ENCODE results near the gene COMMD2. TPM values are rescaled to one million over a fixed set of nuclear protein-coding genes. Genes with fewer than 3 reads are reported as not detected.

The COMMD2 gene
- total RNA-seq, 4 donors from 2014 or later, result 16.6 to 28.3 (median 20.9) TPM

DNA sequence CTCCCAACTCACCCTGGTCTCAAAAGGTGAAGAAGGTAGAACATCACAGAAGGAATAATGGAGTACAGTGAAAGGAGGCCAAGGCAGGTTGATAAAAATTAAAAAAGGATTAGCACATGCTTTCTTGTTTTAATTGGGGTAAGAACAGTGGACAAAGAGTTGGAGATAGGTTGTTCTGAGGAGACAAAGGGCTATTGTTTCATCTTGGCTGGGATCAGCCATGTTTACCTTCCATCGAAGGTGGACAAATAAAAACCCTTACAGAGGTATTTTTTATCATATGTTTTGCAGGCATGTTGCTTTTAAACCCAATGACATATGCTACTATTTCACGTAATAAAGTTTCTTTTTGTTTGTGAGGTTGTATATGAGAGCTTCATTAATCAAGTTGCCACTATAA lies 12.9 kb downstream of the COMMD2 start:
- intact Hi-C loops (cut with DNase I), result no loop called here
- Histone ChIP-seq H3K27ac (replicated peaks in 1 of 4) (no peak overlapping the region), H3K36me3 (peaks cover 3 to 70% (median 48%) of the 10 kb centered on the region in 4 donors), H3K27me3 (no peaks in the 10 kb centered on the region), H3K9me3 (no peaks in the 10 kb centered on the region), H3K4me3 (no peak overlapping the region), H3K4me1 (no peaks in the 10 kb centered on the region)
- TF ChIP-seq, protein P1, sequence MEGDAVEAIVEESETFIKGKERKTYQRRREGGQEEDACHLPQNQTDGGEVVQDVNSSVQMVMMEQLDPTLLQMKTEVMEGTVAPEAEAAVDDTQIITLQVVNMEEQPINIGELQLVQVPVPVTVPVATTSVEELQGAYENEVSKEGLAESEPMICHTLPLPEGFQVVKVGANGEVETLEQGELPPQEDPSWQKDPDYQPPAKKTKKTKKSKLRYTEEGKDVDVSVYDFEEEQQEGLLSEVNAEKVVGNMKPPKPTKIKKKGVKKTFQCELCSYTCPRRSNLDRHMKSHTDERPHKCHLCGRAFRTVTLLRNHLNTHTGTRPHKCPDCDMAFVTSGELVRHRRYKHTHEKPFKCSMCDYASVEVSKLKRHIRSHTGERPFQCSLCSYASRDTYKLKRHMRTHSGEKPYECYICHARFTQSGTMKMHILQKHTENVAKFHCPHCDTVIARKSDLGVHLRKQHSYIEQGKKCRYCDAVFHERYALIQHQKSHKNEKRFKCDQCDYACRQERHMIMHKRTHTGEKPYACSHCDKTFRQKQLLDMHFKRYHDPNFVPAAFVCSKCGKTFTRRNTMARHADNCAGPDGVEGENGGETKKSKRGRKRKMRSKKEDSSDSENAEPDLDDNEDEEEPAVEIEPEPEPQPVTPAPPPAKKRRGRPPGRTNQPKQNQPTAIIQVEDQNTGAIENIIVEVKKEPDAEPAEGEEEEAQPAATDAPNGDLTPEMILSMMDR (IDR thresholded peaks at IDR 0.05), result no peak
- TF ChIP-seq EP300 (IDR thresholded peaks at IDR 0.05), result no peak
- TF ChIP-seq POLR2A (IDR thresholded peaks at IDR 0.05; ENCODE audit: low read depth), result no peak
- TF ChIP-seq POLR2AphosphoS5 (IDR thresholded peaks at IDR 0.05), result no peak
- WGBS, result 93% methylated on average over 2 of the region's 2 CpGs
- no peak for DNase-seq (ENCODE audit: extremely low spot score)

DNA sequence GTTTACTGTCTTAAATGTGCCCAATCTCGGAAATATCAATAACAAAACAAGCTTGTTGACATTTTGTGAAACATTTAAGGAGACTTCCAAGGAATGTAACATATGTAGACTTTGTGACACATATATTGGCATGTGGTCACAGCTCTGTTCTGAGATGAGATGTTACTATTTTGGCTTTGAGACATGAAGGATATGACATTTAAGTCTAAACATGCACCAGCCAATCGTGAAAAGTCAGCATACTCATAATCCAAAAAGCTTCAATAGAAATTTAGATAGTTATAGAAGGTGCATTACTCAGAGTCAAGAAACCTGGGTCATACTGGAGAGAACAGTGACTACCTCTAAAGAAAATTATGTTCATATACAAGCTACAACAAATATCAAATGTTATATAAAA lies 13.4 kb downstream of the COMMD2 start:
- Histone ChIP-seq H3K27ac (replicated peaks in 1 of 4) (no peak overlapping the region), H3K36me3 (peaks cover 3 to 67% (median 45%) of the 10 kb centered on the region in 4 donors), H3K4me3 (no peak overlapping the region), H3K4me1 (no peaks in the 10 kb centered on the region), H3K27me3 (no peaks in the 10 kb centered on the region), H3K9me3 (no peaks in the 10 kb centered on the region)
- no peak for DNase-seq (ENCODE audit: extremely low spot score)
- intact Hi-C loops (cut with DNase I), result no loop called here
- 75% methylated on average over 2 of the region's 2 CpGs for WGBS
- TF ChIP-seq POLR2AphosphoS5 (IDR thresholded peaks at IDR 0.05) (no peak), EP300 (IDR thresholded peaks at IDR 0.05) (no peak), POLR2A (IDR thresholded peaks at IDR 0.05; ENCODE audit: low read depth) (no peak)
- TF ChIP-seq, protein P1 (IDR thresholded peaks at IDR 0.05), result no peak

DNA sequence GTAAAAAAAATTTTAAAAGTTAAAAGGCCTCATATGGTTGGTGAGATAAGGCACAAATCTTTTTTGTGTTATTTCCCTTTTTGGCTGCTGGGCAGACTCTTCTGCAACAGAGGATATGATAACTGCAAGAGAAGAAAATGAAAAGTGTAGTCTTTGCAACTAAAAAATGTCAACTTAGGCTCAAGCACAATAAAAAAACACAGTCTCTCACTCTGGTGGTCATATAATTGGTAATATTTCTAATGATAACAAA lies 15.4 kb downstream of the COMMD2 start:
- intact Hi-C loops (cut with DNase I), result no loop called here
- DNase-seq (ENCODE audit: extremely low spot score), result no peak
- no peak for TF ChIP-seq EP300 (IDR thresholded peaks at IDR 0.05)
- TF ChIP-seq POLR2A (IDR thresholded peaks at IDR 0.05; ENCODE audit: low read depth), result no peak
- TF ChIP-seq, protein P1 (IDR thresholded peaks at IDR 0.05), result no peak
- no peak for TF ChIP-seq POLR2AphosphoS5 (IDR thresholded peaks at IDR 0.05)
- peaks cover 3 to 49% (median 33%) of the 10 kb centered on the region in 4 donors for H3K36me3 ChIP-seq
- no peaks in the 10 kb centered on the region for H3K9me3 ChIP-seq
- no peak overlapping the region for H3K27ac ChIP-seq (replicated peaks in 1 of 4)
- H3K27me3 ChIP-seq, result no peaks in the 10 kb centered on the region
- H3K4me3 ChIP-seq, result no peak overlapping the region
- no peaks in the 10 kb centered on the region for H3K4me1 ChIP-seq

DNA sequence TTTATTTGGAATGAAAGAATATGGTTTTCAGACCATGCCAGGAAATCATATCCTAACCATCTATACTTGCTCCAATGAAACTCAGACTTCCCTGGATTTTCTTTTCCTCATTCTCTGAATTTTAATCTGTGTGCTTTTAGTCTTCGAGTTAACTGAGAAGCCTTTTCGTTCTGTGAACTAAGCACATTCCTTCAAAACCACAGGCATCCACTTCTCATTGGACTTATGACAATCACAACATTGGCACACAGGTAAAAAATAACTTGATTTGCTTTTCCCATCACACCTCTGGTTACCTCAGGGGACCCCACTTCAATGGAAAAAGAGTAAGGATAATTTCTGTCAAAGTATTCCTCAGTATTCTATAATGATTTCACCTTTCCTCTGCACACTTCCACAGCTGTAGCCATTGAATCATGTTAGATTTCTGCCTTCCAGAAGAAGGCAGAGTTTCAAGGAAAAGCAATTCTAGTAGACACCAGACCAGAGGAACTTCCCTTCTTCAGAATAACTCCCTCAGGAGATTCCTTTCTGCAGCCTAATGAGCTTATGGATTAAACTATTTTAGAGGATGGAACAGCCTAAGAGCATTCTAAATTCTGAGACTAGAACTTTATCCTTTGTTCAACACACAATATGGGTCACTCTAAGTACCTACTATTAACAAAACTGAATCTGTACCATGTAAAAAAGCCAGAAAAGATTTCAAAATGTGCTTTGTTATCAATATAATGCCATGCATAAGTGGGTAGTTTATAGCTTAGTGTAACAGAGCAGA lies 15.9 kb downstream of the COMMD2 start:
- no peak for DNase-seq (ENCODE audit: extremely low spot score)
- TF ChIP-seq EP300 (IDR thresholded peaks at IDR 0.05) (no peak), POLR2A (IDR thresholded peaks at IDR 0.05; ENCODE audit: low read depth) (no peak), POLR2AphosphoS5 (IDR thresholded peaks at IDR 0.05) (no peak)
- TF ChIP-seq, protein P1 (IDR thresholded peaks at IDR 0.05), result no peak
- Histone ChIP-seq H3K27me3 (no peaks in the 10 kb centered on the region), H3K4me3 (no peak overlapping the region), H3K4me1 (no peaks in the 10 kb centered on the region), H3K9me3 (no peaks in the 10 kb centered on the region), H3K27ac (replicated peaks in 1 of 4) (no peak overlapping the region), H3K36me3 (peaks cover 3 to 45% (median 31%) of the 10 kb centered on the region in 4 donors)
- 70% methylated on average over 2 of the region's 2 CpGs for WGBS
- intact Hi-C loops (cut with DNase I), result no loop called here

DNA sequence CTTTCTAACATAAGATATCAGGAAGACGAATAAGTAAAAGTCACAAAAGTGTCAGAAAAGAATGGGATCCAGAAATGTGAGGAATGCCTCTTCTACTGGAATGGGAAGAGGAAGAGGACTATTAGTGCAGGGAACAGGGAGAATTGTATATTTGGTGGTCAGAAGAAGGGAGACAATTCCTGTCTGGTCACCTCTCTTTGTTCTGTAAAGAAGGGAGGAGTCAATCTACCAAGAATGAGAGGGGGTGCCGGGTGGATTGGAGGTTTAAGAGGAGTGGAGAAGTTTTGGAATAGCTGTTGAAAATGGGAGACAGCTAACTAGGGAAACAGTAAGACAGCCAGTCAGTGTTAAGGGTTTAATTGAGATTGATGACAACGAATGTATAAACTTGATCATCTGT lies 20.1 kb downstream of the COMMD2 start:
- Histone ChIP-seq H3K27ac (replicated peaks in 1 of 4) (no peak overlapping the region), H3K36me3 (peaks cover 0 to 13% (median 4%) of the 10 kb centered on the region in 4 donors), H3K4me1 (no peaks in the 10 kb centered on the region), H3K9me3 (no peaks in the 10 kb centered on the region), H3K27me3 (no peaks in the 10 kb centered on the region), H3K4me3 (no peak overlapping the region)
- WGBS, result 89% methylated on average over 3 of the region's 3 CpGs
- TF ChIP-seq, protein P1 (IDR thresholded peaks at IDR 0.05), result no peak
- TF ChIP-seq EP300 (IDR thresholded peaks at IDR 0.05), result no peak
- TF ChIP-seq POLR2A (IDR thresholded peaks at IDR 0.05; ENCODE audit: low read depth), result no peak
- no peak for TF ChIP-seq POLR2AphosphoS5 (IDR thresholded peaks at IDR 0.05)
- intact Hi-C loops (cut with DNase I), result no loop called here
- DNase-seq (ENCODE audit: extremely low spot score), result no peak
